ENCODE data around the gene GAPVD1.
"Not testable (repeated sequence)": the region's sequence is repeated elsewhere in the genome, so short reads cannot be mapped to it uniquely, and the experiment has no call there.

Gene GAPVD1

DNA sequence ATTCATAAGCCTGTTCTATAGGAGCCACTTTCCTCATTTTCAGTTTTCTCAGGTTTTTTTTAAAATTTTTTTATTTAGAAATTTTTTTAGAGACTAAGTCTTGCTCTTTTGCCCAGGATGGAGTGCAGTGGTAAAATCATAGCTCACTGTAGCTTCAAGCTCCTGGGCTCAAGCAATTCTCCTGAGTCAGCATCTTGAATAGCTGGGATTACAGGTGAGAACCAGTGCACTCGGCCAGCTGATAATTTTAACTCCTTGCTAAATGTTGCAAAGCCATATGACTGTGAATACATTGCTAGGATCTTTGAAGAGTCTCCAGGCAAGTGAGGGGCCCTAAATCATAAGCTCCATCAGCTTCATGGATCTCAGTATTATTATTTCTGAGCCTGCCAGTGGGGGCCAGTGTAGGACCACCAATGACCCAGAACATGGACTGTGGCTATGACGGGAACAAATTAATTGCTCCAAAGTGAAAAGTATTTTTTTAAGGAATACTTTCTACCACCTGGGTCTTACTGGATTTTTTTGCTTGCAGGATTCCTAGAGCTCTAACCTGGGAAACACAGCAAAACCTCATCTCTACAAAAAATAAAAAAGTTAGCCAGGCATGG is 5.7 kb upstream of the GAPVD1 start:
- DNase-seq = no peak

DNA sequence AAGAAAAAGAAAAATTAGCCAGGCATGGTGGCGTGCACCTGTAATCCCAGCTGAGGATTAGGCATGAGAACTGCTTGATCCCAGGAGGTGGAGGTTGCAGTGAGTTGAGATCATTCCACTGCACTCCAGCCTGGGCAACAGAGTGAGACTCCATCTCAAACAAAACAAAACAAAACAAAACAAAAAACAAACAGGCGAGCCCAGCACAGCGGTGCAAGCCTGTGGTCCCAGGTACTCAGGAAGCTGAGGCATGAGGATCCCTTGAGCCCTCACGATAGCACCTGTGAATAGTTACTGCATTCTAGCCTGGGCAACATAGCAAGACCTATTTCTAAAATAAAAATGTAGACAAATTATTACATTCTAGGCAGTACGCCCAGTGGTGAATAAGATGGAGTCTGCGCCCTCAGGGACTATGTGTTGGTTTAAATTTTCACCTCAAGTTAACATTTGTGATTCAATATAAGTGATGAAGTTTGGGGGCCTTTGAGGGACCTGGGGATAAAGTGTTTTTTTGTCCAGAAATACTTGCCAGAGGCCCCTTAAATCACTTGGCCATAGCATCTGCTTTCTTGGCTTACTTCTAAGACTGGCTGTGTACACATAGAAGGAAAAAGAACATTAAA is 3.4 kb upstream of the GAPVD1 start:
- no peak for DNase-seq

DNA sequence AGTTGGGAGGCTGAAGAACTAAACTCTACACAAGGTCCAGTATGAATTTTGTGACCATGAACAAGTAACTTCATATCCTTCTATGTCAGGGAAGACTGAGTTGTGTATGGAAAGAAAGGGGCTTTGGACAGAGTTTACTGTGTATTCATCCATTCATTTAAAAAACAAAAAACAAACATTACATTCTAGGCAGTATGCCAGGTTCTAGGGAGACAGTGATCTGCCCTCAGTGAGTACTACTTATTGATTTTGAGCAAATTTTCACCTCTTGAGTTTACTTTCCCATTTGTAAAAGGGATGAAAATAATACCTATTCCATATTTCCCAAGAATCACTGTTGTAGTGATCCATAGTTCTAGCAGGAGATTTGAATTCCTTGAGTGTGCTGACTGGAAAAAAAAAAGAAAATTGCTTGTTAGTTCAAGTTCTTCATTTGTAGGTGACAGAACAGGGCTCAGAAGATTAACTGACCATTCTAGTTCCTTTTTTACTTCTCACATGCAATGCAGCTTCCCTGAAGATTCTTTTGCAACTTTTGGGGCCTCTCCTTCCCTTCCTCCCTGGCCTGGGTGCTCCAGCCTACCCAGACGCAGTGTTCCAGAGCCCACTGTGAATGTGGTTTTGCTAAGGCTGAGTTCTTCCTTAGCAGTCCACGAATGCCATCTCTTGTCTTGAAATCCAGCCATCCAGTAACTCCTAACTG is 2.6 kb upstream of the GAPVD1 start:
- DNase-seq = no peak

DNA sequence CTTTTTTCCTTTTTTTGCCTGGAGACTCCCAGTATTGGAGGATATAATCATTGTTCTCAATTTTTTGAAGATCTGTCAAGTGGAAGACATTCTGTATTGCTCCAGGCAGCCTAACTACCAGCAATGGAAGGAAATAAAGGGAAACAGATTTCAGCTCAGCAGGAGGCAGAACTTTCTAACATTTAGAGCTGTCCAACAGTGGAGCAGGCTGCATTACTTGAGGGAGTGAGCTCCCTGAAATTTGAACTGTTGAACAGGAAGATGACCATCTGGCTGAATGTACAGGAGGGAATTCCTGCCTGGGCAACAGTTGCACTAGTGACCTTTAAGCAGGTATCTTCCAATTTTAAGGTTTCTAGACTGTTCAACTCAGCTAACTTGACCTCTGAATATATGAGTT is 1.1 kb upstream of the GAPVD1 start:
- no peak for DNase-seq

- no peak for DNase-seq
Observed at GRCh38 chr9:125262294-125262991, 817 bp downstream of the GAPVD1 start.

DNA sequence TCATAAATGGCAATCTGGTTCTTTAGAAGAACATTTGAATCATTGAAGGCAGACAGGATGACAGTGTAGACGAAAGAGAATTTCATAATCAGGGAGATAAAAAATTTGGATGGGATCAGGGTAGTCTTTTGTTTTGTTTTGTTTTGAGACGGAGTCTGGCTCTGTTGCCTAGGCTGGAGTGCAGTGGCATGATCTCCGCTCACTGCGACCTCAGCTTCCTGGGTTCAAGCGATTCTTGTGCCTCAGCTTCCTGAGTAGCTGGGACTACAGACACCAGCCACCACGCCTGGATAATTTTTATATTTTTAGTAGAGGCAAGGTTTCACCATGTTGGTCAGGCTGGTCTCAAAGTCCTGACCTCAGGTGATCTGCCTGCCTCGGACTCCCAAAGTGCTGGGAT is 2.4 kb downstream of the GAPVD1 start:
- DNase-seq = not testable (repeated sequence)

GRCh38 chr9:125268394-125269013 is 6.9 kb downstream of the GAPVD1 start:
- DNase-seq = no peak

DNA sequence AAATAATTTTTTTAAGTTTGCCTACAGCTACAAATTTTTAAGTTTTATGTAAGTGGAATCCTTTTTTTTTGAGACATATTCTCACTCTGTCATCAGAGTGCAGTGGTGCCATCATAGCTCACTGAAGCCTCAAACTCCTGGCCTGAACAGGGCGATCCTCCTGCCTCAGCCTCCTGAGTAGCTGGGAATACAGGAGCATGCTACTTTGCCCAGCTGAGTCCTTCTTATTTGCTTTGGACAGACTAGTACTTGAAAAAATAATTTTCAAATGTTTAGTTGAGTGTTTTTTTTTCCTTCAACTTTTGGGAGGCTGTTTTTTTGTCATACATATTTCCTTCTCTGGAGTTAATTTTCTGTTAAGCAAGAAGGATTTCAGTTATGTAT is 7.4 kb downstream of the GAPVD1 start:
- no peak for DNase-seq

DNA sequence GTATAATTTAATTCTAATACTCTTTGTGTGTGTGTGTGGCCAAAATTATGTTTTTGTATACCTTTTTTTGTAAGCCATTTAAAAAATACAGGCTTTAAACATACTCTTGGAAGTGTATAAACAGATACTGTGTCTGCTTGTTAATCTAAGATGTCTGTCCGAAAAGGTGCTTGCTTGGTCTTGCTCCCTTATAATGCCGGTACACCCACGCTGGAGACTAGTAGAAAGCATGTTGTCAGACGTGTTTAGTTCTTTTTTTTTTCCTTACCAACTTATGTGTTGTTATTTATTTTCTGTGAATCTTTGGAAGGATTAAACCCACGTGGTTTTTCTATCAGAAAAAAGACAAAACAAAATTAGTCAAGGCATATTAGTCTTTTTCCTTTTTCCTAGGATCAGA is 9.5 kb downstream of the GAPVD1 start:
- DNase-seq = no peak

GRCh38 chr9:125272697-125273096 is 11.1 kb downstream of the GAPVD1 start:
- DNase-seq = no peak

- DNase-seq = no peak
Observed at GRCh38 chr9:125276771-125277170, 15.1 kb downstream of the GAPVD1 start.

- no peak for DNase-seq
Observed at GRCh38 chr9:125277411-125277810, 15.8 kb downstream of the GAPVD1 start.

- DNase-seq = no peak
Observed at GRCh38 chr9:125280945-125281344, 19.3 kb downstream of the GAPVD1 start.

DNA sequence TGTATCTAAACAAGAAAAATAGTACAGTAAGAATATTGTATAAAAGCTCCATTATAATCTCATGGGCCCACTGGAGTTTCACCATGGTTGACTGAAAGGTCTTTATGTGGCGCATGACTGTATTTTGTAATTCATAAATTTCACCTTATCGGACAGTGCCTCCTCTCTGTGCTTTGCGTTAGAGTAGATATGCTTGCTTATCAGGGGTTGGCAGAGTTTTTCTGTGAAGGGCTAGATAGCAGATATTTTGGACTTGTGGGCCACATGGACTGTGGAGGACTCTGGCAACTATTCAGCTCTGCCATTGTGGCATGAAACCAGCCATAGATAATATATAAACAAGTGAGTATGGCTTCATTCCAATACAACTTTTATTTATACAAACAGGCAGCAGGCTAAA is 23.2 kb downstream of the GAPVD1 start:
- DNase-seq = no peak

GRCh38 chr9:125286935-125287433 is 25.4 kb downstream of the GAPVD1 start:
- DNase-seq = not testable (repeated sequence)

DNA sequence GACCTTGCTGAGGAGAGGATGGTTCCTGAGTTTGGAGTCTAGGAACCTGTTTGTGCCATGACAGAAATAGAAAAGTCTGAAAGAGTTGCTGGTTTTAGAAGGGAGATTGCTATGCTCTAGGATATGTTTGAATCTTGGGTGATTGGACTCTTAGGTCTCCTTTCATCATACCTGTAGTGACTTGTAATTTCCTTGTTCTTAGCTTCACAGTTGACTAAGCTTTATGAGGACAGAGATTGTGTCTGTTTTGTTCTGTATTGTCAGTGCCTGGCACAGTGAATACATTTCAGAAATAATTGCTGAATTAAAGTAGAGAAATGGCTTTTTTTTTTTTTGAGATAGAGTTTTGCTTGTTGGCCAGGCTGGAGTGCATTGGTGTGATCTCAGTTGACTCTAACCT is 31.5 kb downstream of the GAPVD1 start:
- no peak for DNase-seq

DNA sequence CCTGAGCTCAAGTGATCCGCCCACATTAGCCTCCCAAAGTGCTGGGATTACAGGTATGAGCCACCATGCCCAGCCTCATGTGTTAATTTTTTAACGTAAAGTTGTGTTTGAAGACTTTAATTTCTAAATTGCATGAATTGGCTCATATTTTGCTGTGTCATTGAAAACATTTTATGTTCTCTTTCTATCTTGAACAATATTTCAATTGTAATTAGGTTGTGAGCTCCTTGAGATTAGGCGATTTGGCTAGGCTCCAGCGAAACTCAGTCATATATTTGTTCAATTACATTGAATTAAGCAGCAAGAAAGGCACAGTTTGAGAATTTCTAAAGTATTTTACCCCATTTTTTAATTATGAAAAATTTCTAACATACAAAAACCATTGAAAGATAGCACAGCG is 34.0 kb downstream of the GAPVD1 start:
- no peak for DNase-seq

DNA sequence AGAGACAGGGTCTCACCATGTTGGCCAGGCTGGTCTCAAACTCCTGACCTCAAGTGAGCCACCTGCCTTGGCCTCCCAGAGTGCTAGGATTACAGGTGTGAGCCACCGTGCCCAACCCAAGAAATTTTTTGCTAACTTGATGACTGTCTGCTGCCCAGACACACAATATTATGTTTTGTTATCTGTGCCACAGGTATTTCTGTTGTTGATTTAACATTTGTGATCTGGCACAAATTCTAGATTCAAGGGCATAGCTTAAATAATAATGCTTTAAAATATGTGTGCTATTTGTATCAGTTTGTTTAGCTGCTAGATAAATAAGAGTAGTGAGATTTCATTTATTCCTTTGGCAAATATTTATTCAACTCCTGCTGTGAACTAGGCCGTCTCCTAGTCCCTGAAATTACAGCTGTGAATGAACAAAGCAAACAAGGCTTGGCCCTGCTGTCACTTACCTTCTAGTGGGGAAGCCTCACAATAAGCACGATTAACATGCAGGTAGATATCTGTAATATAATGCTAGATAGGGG is 35.3 kb downstream of the GAPVD1 start:
- DNase-seq = no peak

DNA sequence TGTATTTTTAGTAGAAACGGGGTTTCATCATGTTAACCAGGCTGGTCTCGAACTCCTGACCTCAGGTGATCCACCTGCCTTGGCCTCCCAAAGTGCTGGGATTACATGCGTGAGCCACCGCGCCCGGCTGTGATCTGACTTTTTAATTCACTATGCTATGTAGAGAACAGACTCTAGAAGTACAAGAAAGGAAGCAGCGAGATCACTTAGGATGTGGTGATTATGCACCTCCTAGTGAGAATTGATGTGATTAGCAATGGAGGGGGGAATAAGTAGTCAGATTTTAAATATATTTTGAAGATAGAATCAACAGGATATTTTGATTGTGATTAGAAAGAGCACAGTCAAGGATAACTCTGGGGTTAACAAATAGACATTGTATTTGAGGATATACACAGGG is 36.3 kb downstream of the GAPVD1 start:
- DNase-seq = no peak

DNA sequence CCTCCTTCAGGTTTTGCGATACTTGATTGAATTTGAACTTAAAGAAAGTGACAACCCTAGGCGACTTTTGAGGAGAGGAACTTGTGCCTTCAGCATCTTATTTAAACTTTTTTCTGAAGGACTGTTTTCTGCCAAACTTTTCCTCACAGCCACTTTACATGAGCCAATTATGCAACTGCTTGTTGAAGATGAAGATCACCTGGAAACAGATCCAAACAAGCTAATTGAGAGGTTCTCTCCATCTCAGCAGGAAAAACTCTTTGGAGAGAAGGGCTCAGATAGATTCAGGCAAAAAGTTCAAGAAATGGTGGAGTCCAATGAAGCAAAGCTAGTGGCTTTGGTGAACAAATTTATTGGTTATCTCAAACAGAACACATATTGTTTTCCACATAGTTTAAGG is 40.6 kb downstream of the GAPVD1 start:
- no peak for DNase-seq

DNA sequence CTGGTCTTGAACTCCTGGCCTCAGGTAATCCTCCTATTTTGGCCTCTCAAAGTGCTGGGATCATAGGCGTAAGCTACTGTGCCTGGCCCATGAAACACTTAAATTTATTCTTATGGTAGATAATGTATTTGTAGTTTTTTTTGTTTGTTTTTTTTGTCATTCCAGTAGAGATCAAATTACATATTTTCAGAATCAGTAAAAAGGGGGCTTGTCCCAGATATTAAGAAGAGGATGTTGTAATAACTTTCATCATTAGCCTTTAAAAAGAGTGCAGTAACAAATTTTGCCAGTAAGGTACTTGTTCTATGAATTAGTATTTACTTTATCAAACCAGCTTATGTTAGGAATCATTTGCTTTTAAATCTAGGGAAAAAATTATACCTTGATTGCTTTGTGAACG is 42.6 kb downstream of the GAPVD1 start:
- no peak for DNase-seq

DNA sequence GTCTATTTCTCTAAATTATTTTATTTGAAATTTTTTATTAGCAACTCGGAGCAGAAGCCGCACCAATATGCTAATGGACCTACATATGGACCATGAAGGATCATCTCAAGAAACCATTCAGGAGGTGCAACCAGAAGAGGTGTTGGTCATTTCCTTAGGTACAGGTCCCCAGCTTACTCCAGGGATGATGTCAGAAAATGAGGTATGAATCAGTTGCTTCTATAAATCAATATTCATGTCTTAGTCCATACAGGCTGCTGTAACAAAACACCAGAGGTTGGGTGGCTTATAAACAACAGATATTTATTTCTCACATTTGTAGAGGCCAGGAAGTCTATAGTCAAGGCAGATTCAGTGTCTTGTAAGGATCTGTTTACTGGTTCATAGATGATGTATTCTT is 50.8 kb downstream of the GAPVD1 start:
- no peak for DNase-seq

- not testable (repeated sequence) for DNase-seq
Observed at GRCh38 chr9:125316359-125316758, 54.7 kb downstream of the GAPVD1 start.

Measured in stimulated activated CD4-positive, alpha-beta T cell treated with anti-CD3 and anti-CD28 coated beads, Interleukin-4, amount 100 ng/mL, for 4 hours (primary cell).